HG02981 (cell line): ENCODE measurements around the gene NTPCR.

Source experiments
- ATAC-seq: cut with Tn5 transposase; IDR thresholded peaks from one replicate; pipeline ENCODE4 v1.9.1; 2021; ENCODE audit warnings: mild to moderate bottlenecking, moderate library complexity; ENCODE audit not compliant: unreplicated experiment

NTPCR gene

DNA sequence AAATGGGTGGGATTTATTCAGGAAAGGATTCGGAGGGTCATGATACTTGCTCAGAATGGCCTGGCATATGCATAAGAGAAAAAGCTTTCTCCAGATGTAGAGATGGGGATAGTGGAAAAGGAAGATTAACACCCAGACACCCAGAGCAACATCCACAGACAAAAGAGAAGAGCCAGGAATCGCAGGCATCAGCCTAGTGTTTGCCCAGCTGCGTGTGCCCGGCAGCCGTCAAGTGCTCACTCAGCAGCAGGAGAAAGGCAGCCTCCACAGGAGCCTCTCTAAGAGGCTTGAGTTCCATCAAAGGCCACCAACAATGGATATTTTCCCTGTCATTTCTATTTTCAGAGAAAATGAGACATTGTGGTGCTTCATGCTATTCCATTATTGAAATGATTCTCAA lies 54.7 kb downstream of the NTPCR start:
- no peak for ATAC-seq

DNA sequence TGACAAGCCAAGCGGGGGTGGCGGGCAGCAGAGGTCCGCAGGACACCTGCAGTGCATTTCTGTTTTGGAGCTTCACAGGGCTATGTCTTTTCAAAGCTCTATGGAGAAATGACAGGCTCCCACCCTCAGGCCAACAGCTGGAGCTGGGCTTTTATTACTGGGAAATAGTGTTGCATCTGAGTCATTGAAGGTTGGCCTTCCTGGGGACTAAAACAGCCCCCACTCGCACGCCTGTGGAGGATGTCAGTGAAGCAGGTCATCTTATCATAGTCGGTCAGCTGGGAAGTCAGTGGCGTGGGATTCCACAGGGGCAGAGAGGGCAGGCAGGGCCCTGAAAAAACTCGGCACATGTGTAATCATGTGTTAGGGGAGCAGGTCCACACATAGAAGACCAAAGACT lies 55.3 kb downstream of the NTPCR start:
- no peak for ATAC-seq

DNA sequence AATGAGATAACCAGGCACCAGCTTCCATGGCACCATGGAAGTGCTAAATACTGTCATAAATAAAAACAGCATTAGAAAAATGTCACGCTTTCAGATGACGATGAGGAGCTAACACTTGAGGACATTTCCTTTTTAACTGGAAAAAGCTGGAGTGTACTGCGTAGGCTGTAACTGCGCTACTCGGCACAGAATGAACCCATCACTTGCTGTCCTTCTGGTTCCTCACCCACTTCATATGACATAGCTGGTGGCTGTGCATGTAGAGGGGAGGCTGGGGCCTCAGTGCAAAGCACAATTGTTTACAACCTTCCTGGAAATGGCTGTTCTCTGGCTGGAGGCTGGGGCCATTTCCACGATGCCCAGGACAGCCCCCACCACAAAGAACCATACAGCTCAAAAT lies 55.7 kb downstream of the NTPCR start:
- no peak for ATAC-seq

DNA sequence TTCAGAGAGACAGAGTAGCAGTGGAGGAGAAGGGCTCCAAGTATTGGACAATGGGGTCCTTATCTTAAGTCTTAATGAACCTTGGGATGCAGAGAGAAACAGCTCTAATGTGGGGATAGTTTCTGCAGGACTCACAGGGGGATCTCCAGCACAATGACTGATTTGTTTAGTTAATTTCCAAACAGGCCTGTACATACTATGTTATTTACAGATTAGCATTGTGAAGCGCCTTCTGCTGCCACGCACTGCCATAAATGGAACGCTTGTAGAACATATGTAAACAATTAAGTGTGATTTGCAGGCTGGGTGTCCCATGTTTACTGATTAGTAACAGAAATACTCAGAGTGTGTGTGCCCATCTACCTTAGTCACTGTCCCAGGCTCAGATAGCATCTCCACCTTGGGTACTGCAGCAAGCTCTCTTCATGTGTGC lies 56.1 kb downstream of the NTPCR start:
- ATAC-seq = no peak

DNA sequence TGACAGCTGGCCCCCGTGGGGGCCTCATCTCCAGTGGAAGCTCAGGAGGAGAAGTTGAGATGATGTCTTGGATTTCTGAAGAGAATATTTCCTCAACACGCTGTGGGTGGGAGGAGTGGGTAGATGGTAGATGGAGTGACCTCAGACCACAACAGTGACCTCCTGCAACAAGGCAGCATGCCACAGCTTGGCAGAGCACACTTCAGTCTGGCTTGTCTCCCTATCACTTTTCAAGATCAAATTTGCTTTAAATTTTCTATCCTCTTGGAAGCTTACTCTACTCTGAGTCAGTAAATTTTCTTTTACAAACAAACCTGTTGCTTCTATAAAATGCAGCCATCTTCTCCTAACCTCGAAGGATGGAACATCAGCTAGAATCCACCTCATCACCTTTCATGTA lies 59.7 kb downstream of the NTPCR start:
- no peak for ATAC-seq

DNA sequence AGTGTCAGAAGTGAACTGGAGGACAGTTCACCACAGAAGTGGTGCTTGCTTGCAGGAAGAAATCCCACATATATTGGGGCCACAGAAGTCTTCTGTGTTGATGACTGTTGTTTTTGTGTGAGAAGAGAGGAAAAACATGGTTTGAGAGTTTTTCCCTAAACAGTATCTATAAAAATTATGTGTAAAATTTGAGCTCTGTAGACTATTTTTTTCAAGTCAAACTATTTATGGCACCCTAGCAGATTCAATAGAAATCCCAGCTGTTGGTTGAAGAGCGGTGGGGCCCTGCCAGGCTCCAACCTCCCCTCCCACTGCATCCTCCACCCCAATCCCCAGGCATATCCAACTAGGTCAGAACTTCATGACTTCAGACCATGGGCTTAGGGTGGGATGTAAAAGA lies 61.6 kb downstream of the NTPCR start:
- ATAC-seq = no peak

DNA sequence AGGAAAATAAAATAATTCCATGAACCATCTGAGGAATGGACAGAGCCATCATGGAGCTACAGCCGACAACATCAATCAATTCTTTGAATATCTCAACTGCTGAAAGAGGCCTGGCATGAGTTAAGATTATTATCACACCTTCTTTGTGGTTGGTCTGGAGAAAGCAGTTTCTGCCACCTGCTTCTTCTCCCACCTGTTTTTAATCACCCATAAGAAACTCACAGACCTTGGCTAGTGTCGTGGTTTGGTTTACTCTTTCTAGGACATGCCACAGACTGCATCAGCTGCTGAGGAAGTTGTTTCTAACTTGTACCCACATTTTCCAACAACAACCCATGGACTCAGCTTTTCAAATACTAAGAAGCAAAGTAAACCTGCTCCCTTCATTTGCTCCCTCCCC lies 65.6 kb downstream of the NTPCR start:
- ATAC-seq = peak; percentile 74

DNA sequence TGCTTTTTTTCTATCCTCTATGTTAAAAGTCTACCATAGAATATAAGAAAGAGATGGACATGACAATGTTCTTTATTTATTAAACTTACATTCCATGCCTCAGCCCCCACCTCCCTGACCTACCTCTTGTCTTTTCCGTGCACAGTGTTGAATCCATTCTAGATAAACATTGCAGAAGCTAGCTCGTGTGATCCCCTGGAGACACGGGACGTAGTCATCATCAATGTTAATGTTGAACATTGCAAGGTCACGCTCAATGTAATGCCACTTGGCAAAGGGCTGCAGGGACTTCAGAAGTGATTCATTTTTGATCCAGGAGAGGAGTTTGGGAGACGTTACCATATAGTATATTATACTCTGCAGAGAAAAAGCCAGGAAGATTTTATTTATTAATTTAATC lies 66.4 kb downstream of the NTPCR start:
- ATAC-seq = no peak

DNA sequence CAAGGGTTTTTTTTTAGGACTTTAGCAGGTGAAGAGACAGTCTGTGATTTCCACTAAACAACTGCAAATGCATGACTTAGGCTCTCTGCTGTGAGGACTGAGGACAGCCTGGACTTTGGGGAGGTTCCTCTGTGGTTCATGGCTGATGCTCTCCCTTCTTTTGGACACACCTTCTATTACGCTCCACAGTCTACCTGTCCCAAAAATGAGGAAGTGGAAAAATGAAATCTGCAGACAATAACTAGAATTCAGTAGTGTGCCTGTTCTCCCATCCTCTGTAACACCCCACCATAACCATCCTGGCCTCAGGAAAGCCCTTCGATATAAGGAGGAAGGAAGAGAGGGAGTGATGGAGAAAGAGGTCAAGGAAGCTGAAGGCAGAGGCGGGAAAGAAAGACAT lies 68.7 kb downstream of the NTPCR start:
- no peak for ATAC-seq

DNA sequence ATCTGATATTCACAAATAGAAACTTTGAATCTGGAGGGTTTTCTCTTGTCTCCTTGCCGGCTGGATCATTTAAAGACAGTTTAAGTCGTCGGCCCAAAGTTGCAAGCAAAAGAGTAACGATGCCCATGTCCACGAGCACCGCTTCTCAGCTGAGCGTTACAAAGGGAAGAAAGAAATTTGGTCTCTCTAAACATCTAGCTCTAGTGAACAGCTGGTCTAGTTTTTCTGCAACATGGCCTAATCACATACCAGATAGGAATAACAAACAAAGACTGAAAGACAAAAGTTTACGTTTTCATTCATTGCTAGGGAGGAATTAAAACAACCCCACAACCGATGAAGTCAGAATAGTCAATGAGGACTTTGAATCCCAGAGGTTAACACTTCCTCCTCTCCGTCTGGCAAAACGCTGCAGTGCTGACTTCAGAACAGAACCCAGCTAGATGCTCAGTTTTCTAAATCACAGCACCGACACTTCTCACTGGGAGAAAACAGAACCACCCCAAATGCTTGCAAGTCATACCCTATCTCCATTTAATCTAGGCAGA lies 69.4 kb downstream of the NTPCR start:
- ATAC-seq = no peak

DNA sequence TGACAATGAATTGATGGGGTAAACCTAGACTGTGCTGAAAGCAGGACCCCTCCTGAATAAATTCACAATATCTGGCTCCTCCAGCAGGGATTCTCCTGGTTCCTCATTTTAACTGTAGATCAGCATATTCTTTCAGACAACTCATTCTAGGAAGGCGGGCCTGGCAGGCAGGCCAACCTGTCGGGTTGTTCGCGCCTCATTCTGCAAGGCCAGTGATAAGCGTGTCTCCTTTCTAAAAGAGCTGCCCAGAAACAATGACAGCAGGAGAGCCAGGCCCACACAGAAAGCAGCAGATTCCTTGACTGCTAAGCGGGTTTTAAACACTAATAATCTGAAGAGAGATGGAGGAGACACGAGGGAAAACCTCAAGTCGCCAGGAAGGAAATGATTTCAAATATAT lies 70.0 kb downstream of the NTPCR start:
- no peak for ATAC-seq

DNA sequence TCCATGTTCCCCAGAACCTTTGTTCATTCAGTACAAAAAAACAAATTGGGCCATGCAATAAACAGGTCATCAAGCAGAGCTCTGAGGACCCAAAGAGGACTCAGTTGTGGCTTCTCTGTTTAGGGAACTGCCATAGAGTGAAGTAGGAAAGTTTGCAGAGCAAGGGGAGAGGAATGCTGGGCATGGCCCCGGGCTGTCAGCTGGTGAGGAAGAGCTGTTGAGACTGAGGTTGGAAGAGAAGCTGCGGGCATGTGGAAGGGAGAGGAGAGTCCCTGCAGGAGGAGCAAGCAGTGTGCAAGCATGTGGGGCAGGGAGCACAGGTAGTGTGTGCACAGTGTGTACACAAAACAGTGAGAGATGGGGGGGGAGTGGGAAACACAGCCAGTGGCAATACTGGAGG lies 71.8 kb downstream of the NTPCR start:
- no peak for ATAC-seq

DNA sequence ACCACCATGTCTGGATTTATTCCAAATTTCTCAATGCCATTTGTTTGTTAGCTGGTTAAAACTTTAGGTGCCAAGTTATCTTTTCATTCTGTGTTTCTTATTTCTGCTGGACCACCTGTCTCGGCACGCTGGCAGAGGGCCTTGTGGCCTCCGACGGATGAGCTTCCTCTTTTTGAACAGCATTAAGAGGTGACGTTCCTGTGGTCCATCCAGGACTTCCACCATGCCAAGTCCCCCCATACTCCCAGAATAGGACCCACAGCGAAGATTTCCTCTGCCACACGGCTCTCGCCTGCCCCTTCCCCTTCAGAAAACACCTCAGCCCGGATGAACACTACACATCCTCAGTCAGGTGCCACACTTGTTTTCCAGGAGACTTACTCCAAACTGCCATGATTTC lies 73.8 kb downstream of the NTPCR start:
- no peak for ATAC-seq

DNA sequence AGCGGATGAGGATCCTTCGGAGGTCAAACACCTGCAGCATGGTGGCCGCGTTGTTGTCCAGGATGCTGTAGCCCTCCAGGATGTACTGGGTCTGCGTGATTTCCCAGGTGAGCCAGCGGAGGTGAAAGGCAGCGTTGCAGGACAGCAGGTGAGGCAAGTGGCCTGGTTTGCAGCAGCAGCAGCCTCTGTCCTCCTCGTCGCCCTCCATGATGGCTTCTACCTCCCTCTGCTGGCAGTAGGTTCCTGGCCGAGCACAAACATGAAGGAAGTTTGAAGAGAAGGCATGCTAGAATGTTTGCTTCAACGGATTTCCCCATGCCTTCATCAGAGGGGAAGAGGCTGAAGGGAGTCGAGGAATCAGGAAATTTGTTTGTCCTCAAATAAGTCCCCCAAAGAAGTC lies 74.7 kb downstream of the NTPCR start:
- ATAC-seq = no peak

DNA sequence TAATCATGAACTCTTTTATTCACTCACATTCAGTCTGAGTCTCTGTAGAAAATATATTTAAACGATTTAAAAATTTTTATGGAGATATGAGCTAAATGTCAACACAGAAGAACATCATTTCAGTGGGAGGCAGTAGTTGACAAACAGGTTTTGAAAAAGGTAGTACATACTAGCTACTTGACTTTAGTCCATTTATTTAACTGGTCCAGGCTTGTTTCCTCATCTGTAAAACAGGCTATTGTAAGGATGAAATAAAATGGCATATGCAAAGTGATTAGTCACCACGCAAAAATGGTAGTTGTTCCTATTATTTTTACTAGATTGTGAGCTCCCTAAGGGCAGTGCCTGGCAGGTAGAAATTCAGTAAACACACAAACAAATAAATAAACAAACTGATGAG lies 75.2 kb downstream of the NTPCR start:
- ATAC-seq = no peak

DNA sequence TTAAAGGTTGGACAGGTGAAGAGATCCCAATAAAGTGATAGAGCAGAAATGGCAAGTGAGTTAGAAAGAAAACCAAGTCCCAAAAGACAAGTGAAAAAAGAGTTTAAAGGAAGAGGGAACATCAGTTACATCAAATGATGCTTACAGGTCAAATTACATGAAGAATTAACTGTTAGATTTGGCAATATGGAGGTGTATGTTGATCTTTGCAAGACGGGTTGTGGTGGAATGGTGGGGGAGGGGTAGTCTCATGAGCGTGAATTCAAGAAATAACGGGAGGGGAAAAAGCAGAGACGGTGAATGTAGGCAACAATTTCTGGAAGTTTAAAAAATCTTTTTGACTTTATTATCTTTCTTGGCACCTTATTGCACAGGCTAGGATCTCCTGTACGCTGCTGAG lies 76.6 kb downstream of the NTPCR start:
- no peak for ATAC-seq

DNA sequence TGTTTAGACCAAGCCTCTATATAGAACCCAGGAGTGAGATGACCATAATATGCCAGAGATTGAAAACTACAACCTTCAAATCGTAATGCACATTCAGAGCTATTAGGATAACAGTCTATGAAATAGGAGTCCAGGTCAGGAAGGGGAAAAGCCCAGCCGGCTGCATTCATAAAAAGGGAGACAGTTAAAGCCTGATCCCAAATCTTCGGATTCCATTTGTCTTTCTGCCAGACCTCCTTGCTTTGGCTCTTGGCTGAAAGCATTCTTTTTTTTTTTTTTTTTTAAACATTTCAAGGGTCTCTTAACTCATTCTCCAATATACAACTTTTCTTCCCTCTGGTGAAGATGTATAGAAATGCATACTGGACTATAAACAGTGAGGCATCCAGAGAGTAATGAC lies 81.1 kb downstream of the NTPCR start:
- ATAC-seq = no peak

DNA sequence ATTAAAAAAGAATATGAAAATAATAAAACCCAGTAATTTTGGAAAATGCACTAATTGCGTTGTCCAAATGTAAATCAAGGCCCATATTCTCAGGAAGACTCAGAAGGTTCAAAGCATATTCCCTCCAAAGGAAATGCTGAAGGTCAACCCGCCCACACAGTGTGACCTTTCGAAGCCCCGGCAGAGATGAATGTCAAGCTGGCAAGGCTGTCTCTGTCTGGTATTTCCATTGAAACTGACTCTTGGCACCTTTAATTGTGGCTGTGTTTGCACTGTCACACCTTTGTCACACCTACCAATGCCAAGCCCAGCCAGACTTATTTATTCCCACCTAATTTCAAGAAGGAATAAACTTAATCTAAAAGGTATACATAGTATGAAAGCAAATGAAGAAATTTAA lies 82.5 kb downstream of the NTPCR start:
- ATAC-seq = no peak

DNA sequence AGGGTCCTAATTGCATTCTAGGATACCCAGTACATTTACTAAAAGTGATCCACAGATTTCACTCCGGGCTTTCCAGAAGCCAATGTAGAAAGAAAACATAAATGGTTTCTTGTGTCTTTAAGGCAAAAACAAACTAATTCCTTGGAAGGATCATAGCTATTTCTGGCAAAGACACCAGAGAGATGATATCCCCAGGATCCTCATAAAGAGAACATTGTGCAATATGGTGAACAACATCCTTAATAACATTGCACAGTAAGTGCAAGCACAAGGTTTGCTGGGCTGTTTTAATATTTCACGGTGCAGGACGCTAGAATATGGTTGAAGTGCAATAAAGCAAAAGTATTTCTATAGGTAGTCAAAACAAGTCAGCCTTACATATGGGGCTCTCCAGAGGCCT lies 83.0 kb downstream of the NTPCR start:
- ATAC-seq = no peak
